PC-3 (cell line): Measurements from ENCODE around the gene TXNRD1. TPM values are rescaled to one million over a fixed set of nuclear protein-coding genes. Genes with fewer than 3 reads are reported as not detected.
"Not testable (repeated sequence)": the region's sequence is repeated elsewhere in the genome, so short reads cannot be mapped to it uniquely, and the experiment has no call there.

Experiments
- ATAC-seq: fragments of 200-7000 bp; cut with Tn5 transposase; 2 replicates; pipeline ENCODE4 v1.9.1; 2020; ENCODE audit warnings: mild to moderate bottlenecking, moderate library complexity
- BruUV-seq: library from RNA; stranded (reverse); fragments of 400-500 nt; replicated peaks from 2 replicates; lab custom pipeline; 2021; lab: Mats Ljungman, UMichigan
- CTCF ChIA-PET: fragments of 300-600 bp; sonication (Branson Sonifier 250); formaldehyde crosslinking; loops from one replicate; lab custom pipeline; 2022; ENCODE audit warnings: antibody characterized with exemption; lab: Charles Lee
- POLR2A ChIA-PET: fragments of 300-600 bp; sonication (Branson Sonifier 250); formaldehyde crosslinking; loops from one replicate; lab custom pipeline; 2022; ENCODE audit warnings: antibody characterized with exemption; ENCODE audit not compliant: unreplicated experiment; lab: Charles Lee
- DNase-seq: peaks from one replicate; pipeline ENCODE4 v3.0.0-alpha.2; 2015
- H2AFZ ChIP-seq: fragments of 300-600 bp; sonication (generic); 2 replicates; pipeline ENCODE4 v1.6.0; 2016; ENCODE audit warnings: antibody characterized with exemption, low read length
- H3F3A ChIP-seq: fragments of 300-600 bp; sonication (generic); one replicate; pipeline ENCODE4 v1.6.0; 2017; ENCODE audit warnings: antibody characterized with exemption, low read length, control low read depth, mild to moderate bottlenecking; ENCODE audit not compliant: unreplicated experiment
- H3K27ac ChIP-seq: fragments of 300-600 bp; sonication (generic); 2 replicates; pipeline ENCODE4 v1.5.1; 2016; ENCODE audit warnings: mild to moderate bottlenecking, low read length
- H3K27me3 ChIP-seq: fragments of 300-600 bp; sonication (generic); 2 replicates; pipeline ENCODE4 v1.6.1; 2016; ENCODE audit warnings: low read length, mixed read lengths
- H3K36me3 ChIP-seq: fragments of 300-600 bp; sonication (generic); 2 replicates; pipeline ENCODE4 v1.6.1; 2016; ENCODE audit warnings: low read depth, mixed run types, low read length, mixed read lengths
- H3K4me1 ChIP-seq: fragments of 300-600 bp; sonication (generic); 2 replicates; pipeline ENCODE4 v1.5.1; 2016; ENCODE audit warnings: low read length; ENCODE audit not compliant: insufficient read depth
- H3K4me2 ChIP-seq: fragments of 300-600 bp; sonication (generic); 2 replicates; pipeline ENCODE4 v1.6.0; 2016; ENCODE audit warnings: low read length
- H3K4me3 ChIP-seq: fragments of 300-600 bp; sonication (generic); 2 replicates; pipeline ENCODE4 v1.5.1; 2016; ENCODE audit warnings: mild to moderate bottlenecking, low read length, mixed read lengths
- H3K79me2 ChIP-seq: fragments of 300-600 bp; sonication (generic); 2 replicates; pipeline ENCODE4 v1.6.1; 2017; ENCODE audit warnings: low read length, mixed read lengths
- H3K9ac ChIP-seq: fragments of 300-600 bp; sonication (generic); 2 replicates; pipeline ENCODE4 v1.6.0; 2016; ENCODE audit warnings: mild to moderate bottlenecking, low read length
- H3K9me2 ChIP-seq: fragments of 300-600 bp; sonication (generic); replicated peaks from 2 replicates; pipeline ENCODE4 v1.6.1; 2016; ENCODE audit warnings: mixed run types, low read length, mixed read lengths
- H3K9me3 ChIP-seq: fragments of 300-600 bp; sonication (generic); 2 replicates; pipeline ENCODE4 v1.6.1; 2016; ENCODE audit warnings: low read length, mixed read lengths
- H4K20me1 ChIP-seq: fragments of 300-600 bp; sonication (generic); 2 replicates; pipeline ENCODE4 v1.6.1; 2016; ENCODE audit warnings: low read length, mixed read lengths
- CTCF ChIP-seq: fragments of 300-600 bp; sonication (generic); conservative IDR thresholded peaks from 2 replicates; pipeline ENCODE4 v1.5.1; 2017; ENCODE audit warnings: antibody characterized with exemption, low read depth, mild to moderate bottlenecking, low read length
- EZH2 ChIP-seq: fragments of 300-600 bp; sonication (generic); IDR thresholded peaks from one replicate; pipeline ENCODE4 v1.6.1; 2017; ENCODE audit warnings: antibody characterized with exemption, mild to moderate bottlenecking, low read length; ENCODE audit not compliant: unreplicated experiment
- EZH2phosphoT487 ChIP-seq: fragments of 300-600 bp; sonication (generic); IDR thresholded peaks from 2 replicates; pipeline ENCODE4 v1.6.1; 2018; ENCODE audit warnings: mild to moderate bottlenecking, antibody characterized with exemption, low read length, borderline replicate concordance
- intact Hi-C: fragments of 100-400 bp; cut with micrococcal nuclease; formaldehyde crosslinking; loops from 2 replicates; pipeline ENCODE4 v1.9.0; 2023
- total RNA-seq: library from RNA; depleted of rRNA; stranded (reverse); fragments of >200 nt; gene quantifications from 2 replicates; pipeline ENCODE4 v1.2.3, GENCODE V29; 2014

Gene TXNRD1
- total RNA-seq, 1 experiment from 2014 or later: 419 TPM

- H3K36me3 ChIP-seq: no peaks in the 10 kb centered on the region
- POLR2A ChIA-PET: no interaction called here
- no peaks in the 10 kb centered on the region for H3K79me2 ChIP-seq
- H4K20me1 ChIP-seq: no peaks in the 10 kb centered on the region
- no peak overlapping the region for H3K4me3 ChIP-seq
- no peak overlapping the region for H3K9ac ChIP-seq
- H2AFZ ChIP-seq: no peak overlapping the region
- no peaks in the 10 kb centered on the region for H3K27me3 ChIP-seq
- H3K9me2 ChIP-seq: no peaks in the 10 kb centered on the region
- no peak overlapping the region for H3K27ac ChIP-seq
- no peak for DNase-seq
- CTCF ChIA-PET: no interaction called here
- no peak overlapping the region for H3K4me2 ChIP-seq
- intact Hi-C loops: loop anchor here (10.0 kb wide), 1 partner anchor 888 kb away; the partner anchor contains the start of gene WASHC4
- H3F3A ChIP-seq: peaks cover 17% of the 10 kb centered on the region
- no peak for ATAC-seq
- no TSS peak for BruUV-seq
- TF ChIP-seq EZH2phosphoT487 (no peak), EZH2 (no peak), CTCF (no peak)
- H3K9me3 ChIP-seq: no peaks in the 10 kb centered on the region
- H3K4me1 ChIP-seq: peaks cover 36% of the 10 kb centered on the region
Measured at GRCh38 chr12:104216521-104216924, 944 bp downstream of the TXNRD1 start.

- DNase-seq, H3K79me2 ChIP-seq, H3K27me3 ChIP-seq, ATAC-seq, H3K36me3 ChIP-seq, H3K4me3 ChIP-seq, H3K9me2 ChIP-seq, CTCF ChIA-PET, H2AFZ ChIP-seq, BruUV-seq, H4K20me1 ChIP-seq, H3K9me3 ChIP-seq: not testable (repeated sequence)
- Histone ChIP-seq H3K4me2 (0 out of 2 replicates have a peak overlapping the region, but pooled peaks have one; percentile 77), H3F3A (peaks cover 17% of the 10 kb centered on the region), H3K9ac (peak overlapping the region; percentile 82), H3K4me1 (peaks cover 48% of the 10 kb centered on the region), H3K27ac (peak overlapping the region; percentile 96)
- POLR2A ChIA-PET: interaction anchor here (0.6 kb wide), 2 partner anchors 59 to 92 kb away, joined by 3 to 9 read pairs; no protein-coding TSS in a partner anchor
- intact Hi-C loops: loop anchor here (10.0 kb wide), 1 partner anchor 886 kb away; the partner anchor contains the start of gene WASHC4
Measured at GRCh38 chr12:104218506-104218905, 2.9 kb downstream of the TXNRD1 start.

GRCh38 chr12:104218935-104219334 lies 3.4 kb downstream of the TXNRD1 start:
- Histone ChIP-seq H3K79me2 (no peaks in the 10 kb centered on the region), H3K4me1 (peaks cover 50% of the 10 kb centered on the region), H3K4me2 (peak overlapping the region; percentile 77), H3K9me2 (no peaks in the 10 kb centered on the region), H3K36me3 (no peaks in the 10 kb centered on the region), H3F3A (peaks cover 17% of the 10 kb centered on the region), H4K20me1 (no peaks in the 10 kb centered on the region), H3K9ac (peak overlapping the region; percentile 82), H3K27ac (peak overlapping the region; percentile 96), H3K27me3 (no peaks in the 10 kb centered on the region), H3K4me3 (no peak overlapping the region), H3K9me3 (no peaks in the 10 kb centered on the region), H2AFZ (no peak overlapping the region)
- CTCF ChIA-PET: interaction anchor here (1.0 kb wide), 1 partner anchor 68 kb away, joined by 3 read pairs; no protein-coding TSS in a partner anchor
- intact Hi-C loops: loop anchor here (1.0 to 10.0 kb wide), 2 partner anchors 67 to 886 kb away; partner anchors contain the start of gene WASHC4
- ATAC-seq (no peak; the same call in 1 of the 2 replicates), DNase-seq (peak; percentile 46)
- POLR2A ChIA-PET: interaction anchor here (0.6 to 1.8 kb wide), 4 partner anchors 58 to 91 kb away, joined by 3 to 22 read pairs (median 13); no protein-coding TSS in a partner anchor
- no TSS peak for BruUV-seq
- no peak for TF ChIP-seq CTCF
